HepG2 (cell line): Measurements from ENCODE around the gene FAM50A. TPM values are rescaled to one million over a fixed set of nuclear protein-coding genes. Genes with fewer than 3 reads are reported as not detected.

Experiments
- HDAC6 ChIP-seq: fragments of 200-600 bp; sonication (generic); IDR thresholded peaks from 2 replicates; pipeline ENCODE4 v1.7.0; 2017; ENCODE audit warnings: mild to moderate bottlenecking, antibody characterized with exemption, low read length, low read depth
- HHEX ChIP-seq: IDR thresholded peaks from 2 replicates; pipeline ENCODE4 v1.6.1; 2016; ENCODE audit warnings: control low read depth
- MAFK ChIP-seq, 2 experiments: IDR thresholded peaks in 1 of 2; conservative IDR thresholded peaks in 1 of 2; 2 replicates each; pipeline ENCODE4 v1.6.1; 2011; ENCODE audit warnings: improper control_type of control experiment in 2 of 2, low read length in 2 of 2
- MED8 ChIP-seq: sonication (generic); formaldehyde crosslinking; IDR thresholded peaks from 2 replicates; pipeline ENCODE4 v1.8.1; 2023; ENCODE audit warnings: mild to moderate bottlenecking, missing genetic modification reagents; ENCODE audit not compliant: insufficient replicate concordance
- MTF1 ChIP-seq: sonication (generic); formaldehyde crosslinking; IDR thresholded peaks from 2 replicates; pipeline ENCODE4 v1.5.0; 2020; ENCODE audit warnings: missing genetic modification reagents
- NFYB ChIP-seq: sonication (generic); formaldehyde crosslinking; IDR thresholded peaks from 2 replicates; pipeline ENCODE4 v1.4.0; 2020; ENCODE audit warnings: missing genetic modification reagents
- RXRB ChIP-seq: IDR thresholded peaks from 2 replicates; pipeline ENCODE4 v1.6.1; 2016; ENCODE audit warnings: borderline replicate concordance, missing genetic modification reagents, missing compliant biosample characterization
- SETDB1 ChIP-seq: sonication (generic); formaldehyde crosslinking; IDR thresholded peaks from 2 replicates; pipeline ENCODE4 v1.5.1; 2020; ENCODE audit warnings: missing genetic modification reagents, mild to moderate bottlenecking, borderline replicate concordance
- STAG1 ChIP-seq: sonication (generic); formaldehyde crosslinking; IDR thresholded peaks from 2 replicates; pipeline ENCODE4 v1.4.0; 2020; ENCODE audit warnings: missing genetic modification reagents
- TCF7L2 ChIP-seq: IDR thresholded peaks from 2 replicates; pipeline ENCODE4 v1.6.1; 2011; ENCODE audit warnings: mild to moderate bottlenecking, low read depth, low read length, moderate library complexity
- ZNF317 ChIP-seq: sonication (generic); formaldehyde crosslinking; IDR thresholded peaks from 2 replicates; pipeline ENCODE4 v1.5.0; 2020; ENCODE audit warnings: mild to moderate bottlenecking, missing genetic modification reagents
- ZNF766 ChIP-seq: sonication (generic); formaldehyde crosslinking; IDR thresholded peaks from 2 replicates; pipeline ENCODE4 v1.5.0; 2020; ENCODE audit warnings: missing genetic modification reagents, borderline replicate concordance
- polyA plus RNA-seq, 8 experiments: library from polyadenylated mRNA; depleted of rRNA in 3 of 8; stranded (reverse) in 7 of 8; unstranded in 1 of 8; fragments of >200 nt; fragmentation: Illumina TruSeq in 4 of 8; extraction: Trizol in 4 of 8; gene quantifications; 2 replicates each; pipeline versions ENCODE4 v1.2.1 to v1.2.3, GENCODE V29; 2011 to 2016; ENCODE audit warnings: low read depth in 4 of 8, missing spikeins in 1 of 8, mixed read lengths in 1 of 8; ENCODE audit not compliant: insufficient read depth in 1 of 8
- total RNA-seq, 5 experiments: library from RNA; depleted of rRNA; stranded (reverse); fragments of >200 nt; fragmentation: Illumina TruSeq; extraction: Trizol; gene quantifications; 2 replicates each; pipeline ENCODE4 v1.2.3, GENCODE V29; 2016; ENCODE audit warnings: low read depth in 1 of 5
- TF ChIP-seq, protein P1 (sequence below): sonication (generic); formaldehyde crosslinking; IDR thresholded peaks from 2 replicates; pipeline ENCODE4 v1.4.0; 2020; ENCODE audit warnings: missing genetic modification reagents
- TF ChIP-seq, protein P2 (sequence below), 2 experiments: sonication (generic) in 1 of 2; formaldehyde crosslinking in 1 of 2; IDR thresholded peaks; 2 replicates each; pipeline versions ENCODE4 v1.5.1 to v1.6.1; 2011 to 2020; ENCODE audit warnings: borderline replicate concordance in 1 of 2, low read depth in 1 of 2, low read length in 1 of 2, mild to moderate bottlenecking in 1 of 2, missing genetic modification reagents in 1 of 2, moderate library complexity in 1 of 2
- TF ChIP-seq, protein P3 (sequence below): IDR thresholded peaks from 2 replicates; pipeline ENCODE4 v1.6.1; 2012; ENCODE audit warnings: low read length, improper control_type of control experiment
- TF ChIP-seq, protein P4 (sequence below): sonication (generic); formaldehyde crosslinking; IDR thresholded peaks from 2 replicates; pipeline ENCODE4 v1.5.0; 2020; ENCODE audit warnings: mild to moderate bottlenecking, missing genetic modification reagents

FAM50A gene
- total and polyA plus RNA-seq, 2 of the 13 experiments (the other 11 are each of a cell fraction or from before 2014, with no cell fraction given): 30.7 to 40.7 TPM

DNA sequence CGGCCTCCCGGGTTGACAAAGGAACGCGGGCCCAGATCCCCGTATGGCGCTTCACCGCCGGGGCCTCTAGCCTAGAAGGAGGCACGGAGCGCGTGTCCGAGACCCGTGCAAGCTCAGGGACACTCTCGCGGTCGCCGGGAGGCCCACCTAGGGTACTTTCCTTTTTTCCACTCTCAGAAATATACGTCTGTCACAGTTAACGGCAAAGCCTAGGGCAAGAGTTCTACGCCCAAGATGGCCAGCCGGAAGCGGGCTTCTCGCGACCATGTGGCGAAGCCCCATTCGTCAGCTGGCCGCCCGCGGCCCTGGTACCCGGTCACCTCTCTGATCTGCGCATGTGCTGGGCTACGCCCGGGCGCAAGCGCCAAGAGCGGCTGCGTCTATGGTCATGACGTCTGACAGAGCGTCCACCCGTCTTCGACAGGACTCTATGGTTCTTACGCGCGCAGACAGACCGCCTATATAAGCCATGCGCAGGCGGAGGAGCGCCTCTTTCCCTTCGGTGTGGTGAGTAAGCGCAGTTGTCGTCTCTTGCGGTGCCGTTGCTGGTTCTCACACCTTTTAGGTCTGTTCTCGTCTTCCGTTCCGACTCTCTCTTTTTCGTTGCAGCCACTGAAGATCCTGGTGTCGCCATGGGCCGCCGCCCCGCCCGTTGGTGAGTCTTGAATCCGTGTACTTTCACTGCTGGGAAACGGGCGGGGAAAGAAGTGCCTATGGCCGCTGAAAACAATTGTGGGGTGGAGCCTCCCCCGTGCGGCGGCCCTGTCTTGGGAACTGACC lies 45.9 kb upstream of the FAM50A start, which contains the start of gene RPL10 (continued):
- TF ChIP-seq, protein P1, sequence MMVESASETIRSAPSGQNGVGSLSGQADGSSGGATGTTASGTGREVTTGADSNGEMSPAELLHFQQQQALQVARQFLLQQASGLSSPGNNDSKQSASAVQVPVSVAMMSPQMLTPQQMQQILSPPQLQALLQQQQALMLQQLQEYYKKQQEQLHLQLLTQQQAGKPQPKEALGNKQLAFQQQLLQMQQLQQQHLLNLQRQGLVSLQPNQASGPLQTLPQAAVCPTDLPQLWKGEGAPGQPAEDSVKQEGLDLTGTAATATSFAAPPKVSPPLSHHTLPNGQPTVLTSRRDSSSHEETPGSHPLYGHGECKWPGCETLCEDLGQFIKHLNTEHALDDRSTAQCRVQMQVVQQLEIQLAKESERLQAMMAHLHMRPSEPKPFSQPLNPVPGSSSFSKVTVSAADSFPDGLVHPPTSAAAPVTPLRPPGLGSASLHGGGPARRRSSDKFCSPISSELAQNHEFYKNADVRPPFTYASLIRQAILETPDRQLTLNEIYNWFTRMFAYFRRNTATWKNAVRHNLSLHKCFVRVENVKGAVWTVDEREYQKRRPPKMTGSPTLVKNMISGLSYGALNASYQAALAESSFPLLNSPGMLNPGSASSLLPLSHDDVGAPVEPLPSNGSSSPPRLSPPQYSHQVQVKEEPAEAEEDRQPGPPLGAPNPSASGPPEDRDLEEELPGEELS (CRISPR knock-in tag): no peak
- TF ChIP-seq TCF7L2 (no peak), MTF1 (CRISPR knock-in tag) (no peak), SETDB1 (no peak), MAFK (conservative IDR thresholded peaks at IDR 0.05 in 1 of 2, IDR thresholded peaks at IDR 0.05 in 1 of 2; ENCODE audit: low read length in 2 of 2) (no peak), RXRB (CRISPR knock-in tag) (peak; percentile 49; the same call in 1 of the 2 replicates), ZNF766 (CRISPR knock-in tag) (peak; percentile 38; the same call in 1 of the 2 replicates), HDAC6 (0 out of 2 replicates have a peak, but pooled peaks have one; percentile 41), NFYB (CRISPR knock-in tag) (peak; percentile 71), ZNF317 (CRISPR knock-in tag) (peak; percentile 67; the same call in 1 of the 2 replicates), HHEX (CRISPR knock-in tag) (no peak), STAG1 (CRISPR knock-in tag) (no peak), MED8 (CRISPR knock-in tag) (no peak)
- TF ChIP-seq, protein P2, sequence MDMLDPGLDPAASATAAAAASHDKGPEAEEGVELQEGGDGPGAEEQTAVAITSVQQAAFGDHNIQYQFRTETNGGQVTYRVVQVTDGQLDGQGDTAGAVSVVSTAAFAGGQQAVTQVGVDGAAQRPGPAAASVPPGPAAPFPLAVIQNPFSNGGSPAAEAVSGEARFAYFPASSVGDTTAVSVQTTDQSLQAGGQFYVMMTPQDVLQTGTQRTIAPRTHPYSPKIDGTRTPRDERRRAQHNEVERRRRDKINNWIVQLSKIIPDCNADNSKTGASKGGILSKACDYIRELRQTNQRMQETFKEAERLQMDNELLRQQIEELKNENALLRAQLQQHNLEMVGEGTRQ (IDR thresholded peaks at IDR 0.05; ENCODE audit: low read depth, low read length): no peak
- TF ChIP-seq, protein P2 (CRISPR knock-in tag; IDR thresholded peaks at IDR 0.05; ENCODE audit: borderline replicate concordance): peak; percentile 59; the same call in 1 of the 2 replicates
- TF ChIP-seq, protein P3, sequence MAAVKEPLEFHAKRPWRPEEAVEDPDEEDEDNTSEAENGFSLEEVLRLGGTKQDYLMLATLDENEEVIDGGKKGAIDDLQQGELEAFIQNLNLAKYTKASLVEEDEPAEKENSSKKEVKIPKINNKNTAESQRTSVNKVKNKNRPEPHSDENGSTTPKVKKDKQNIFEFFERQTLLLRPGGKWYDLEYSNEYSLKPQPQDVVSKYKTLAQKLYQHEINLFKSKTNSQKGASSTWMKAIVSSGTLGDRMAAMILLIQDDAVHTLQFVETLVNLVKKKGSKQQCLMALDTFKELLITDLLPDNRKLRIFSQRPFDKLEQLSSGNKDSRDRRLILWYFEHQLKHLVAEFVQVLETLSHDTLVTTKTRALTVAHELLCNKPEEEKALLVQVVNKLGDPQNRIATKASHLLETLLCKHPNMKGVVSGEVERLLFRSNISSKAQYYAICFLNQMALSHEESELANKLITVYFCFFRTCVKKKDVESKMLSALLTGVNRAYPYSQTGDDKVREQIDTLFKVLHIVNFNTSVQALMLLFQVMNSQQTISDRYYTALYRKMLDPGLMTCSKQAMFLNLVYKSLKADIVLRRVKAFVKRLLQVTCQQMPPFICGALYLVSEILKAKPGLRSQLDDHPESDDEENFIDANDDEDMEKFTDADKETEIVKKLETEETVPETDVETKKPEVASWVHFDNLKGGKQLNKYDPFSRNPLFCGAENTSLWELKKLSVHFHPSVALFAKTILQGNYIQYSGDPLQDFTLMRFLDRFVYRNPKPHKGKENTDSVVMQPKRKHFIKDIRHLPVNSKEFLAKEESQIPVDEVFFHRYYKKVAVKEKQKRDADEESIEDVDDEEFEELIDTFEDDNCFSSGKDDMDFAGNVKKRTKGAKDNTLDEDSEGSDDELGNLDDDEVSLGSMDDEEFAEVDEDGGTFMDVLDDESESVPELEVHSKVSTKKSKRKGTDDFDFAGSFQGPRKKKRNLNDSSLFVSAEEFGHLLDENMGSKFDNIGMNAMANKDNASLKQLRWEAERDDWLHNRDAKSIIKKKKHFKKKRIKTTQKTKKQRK: no peak
- TF ChIP-seq, protein P4, sequence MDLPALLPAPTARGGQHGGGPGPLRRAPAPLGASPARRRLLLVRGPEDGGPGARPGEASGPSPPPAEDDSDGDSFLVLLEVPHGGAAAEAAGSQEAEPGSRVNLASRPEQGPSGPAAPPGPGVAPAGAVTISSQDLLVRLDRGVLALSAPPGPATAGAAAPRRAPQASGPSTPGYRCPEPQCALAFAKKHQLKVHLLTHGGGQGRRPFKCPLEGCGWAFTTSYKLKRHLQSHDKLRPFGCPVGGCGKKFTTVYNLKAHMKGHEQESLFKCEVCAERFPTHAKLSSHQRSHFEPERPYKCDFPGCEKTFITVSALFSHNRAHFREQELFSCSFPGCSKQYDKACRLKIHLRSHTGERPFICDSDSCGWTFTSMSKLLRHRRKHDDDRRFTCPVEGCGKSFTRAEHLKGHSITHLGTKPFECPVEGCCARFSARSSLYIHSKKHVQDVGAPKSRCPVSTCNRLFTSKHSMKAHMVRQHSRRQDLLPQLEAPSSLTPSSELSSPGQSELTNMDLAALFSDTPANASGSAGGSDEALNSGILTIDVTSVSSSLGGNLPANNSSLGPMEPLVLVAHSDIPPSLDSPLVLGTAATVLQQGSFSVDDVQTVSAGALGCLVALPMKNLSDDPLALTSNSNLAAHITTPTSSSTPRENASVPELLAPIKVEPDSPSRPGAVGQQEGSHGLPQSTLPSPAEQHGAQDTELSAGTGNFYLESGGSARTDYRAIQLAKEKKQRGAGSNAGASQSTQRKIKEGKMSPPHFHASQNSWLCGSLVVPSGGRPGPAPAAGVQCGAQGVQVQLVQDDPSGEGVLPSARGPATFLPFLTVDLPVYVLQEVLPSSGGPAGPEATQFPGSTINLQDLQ: 0 out of 2 replicates have a peak, but pooled peaks have one; percentile 37
